ENCODE measurements around the gene TNNI3.
"Not testable (repeated sequence)": the region's sequence is repeated elsewhere in the genome, so short reads cannot be mapped to it uniquely, and the experiment has no call there.

TNNI3 gene

GRCh38 chr19:55113570-55114039 lies 43.9 kb downstream of the TNNI3 start:
- DNase-seq (ENCODE audit: low read depth), result peak; percentile 79

- no peak for DNase-seq (ENCODE audit: low read depth)
Observed at GRCh38 chr19:55112777-55113569, 44.6 kb downstream of the TNNI3 start.

- DNase-seq (ENCODE audit: low read depth), result no peak
Observed at GRCh38 chr19:55112246-55112776, 45.2 kb downstream of the TNNI3 start.

GRCh38 chr19:55111238-55111831 lies 46.2 kb downstream of the TNNI3 start:
- DNase-seq (ENCODE audit: low read depth), result no peak

GRCh38 chr19:55109527-55110291 lies 47.8 kb downstream of the TNNI3 start:
- no peak for DNase-seq (ENCODE audit: low read depth)

- DNase-seq (ENCODE audit: low read depth), result not testable (repeated sequence)
Observed at GRCh38 chr19:55107252-55107651, 50.3 kb downstream of the TNNI3 start.

DNA sequence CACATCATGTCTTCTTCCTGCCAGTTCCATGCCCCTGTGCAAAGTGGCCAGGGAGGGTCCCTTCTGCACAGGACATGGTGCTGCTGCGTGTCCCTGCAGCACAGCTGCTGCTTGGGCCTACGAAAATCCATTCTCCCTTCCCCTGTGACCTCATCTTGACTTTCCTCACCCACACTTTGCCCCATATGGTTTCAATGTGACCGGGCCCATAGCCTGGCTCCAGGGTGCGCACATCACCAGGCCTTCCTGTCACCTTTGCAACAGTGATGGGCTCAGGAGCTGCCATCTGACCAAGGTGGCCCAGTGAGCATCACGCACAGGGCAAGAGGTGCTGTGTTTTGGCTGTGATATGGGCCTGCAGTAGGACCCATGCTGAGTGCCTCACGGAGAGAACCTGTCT lies 50.9 kb downstream of the TNNI3 start:
- no peak for DNase-seq (ENCODE audit: low read depth)

GRCh38 chr19:55105237-55105636 lies 52.3 kb downstream of the TNNI3 start:
- no peak for DNase-seq (ENCODE audit: low read depth)

GRCh38 chr19:55103190-55103589 lies 54.3 kb downstream of the TNNI3 start:
- DNase-seq (ENCODE audit: low read depth), result no peak

Measured in ELR (cell line).